ENCODE data around the gene PARVA.

The PARVA gene

DNA sequence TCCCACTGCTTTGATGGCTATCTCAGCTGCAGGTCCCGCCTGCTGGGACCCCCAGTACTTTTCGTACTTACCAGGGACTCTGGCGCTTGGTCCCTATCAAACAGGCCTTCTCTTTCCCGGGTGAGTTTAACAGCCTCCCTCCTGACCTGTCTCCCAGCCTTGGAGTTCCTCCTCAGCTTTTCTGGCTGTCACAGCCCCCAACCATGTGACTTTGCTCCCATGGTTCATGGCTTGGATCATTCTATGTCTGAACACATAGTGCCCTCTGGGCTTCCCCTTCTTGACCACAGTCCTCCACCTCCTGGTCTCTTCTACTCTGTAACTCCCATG is 56.9 kb downstream of the PARVA start:
- no peak for DNase-seq

DNA sequence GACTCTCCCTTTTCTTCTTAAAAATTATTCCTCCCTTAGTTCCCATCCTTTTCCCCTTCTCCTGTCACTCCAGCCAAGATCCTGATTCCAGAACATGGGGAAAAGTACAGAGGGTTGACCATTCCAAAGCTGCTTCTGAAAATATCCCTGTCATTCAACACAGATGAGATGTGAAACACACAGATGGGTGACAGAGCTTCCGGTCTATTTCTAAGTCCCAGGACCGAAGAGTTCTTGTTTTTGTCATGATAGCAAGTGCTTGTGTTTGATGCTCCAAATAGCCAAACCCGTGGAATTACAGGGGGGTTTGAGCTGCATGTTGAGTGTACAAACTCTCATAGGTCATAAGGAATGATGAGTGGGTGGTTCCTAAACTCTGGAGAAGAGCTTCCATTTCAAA is 57.9 kb downstream of the PARVA start:
- no peak for DNase-seq

DNA sequence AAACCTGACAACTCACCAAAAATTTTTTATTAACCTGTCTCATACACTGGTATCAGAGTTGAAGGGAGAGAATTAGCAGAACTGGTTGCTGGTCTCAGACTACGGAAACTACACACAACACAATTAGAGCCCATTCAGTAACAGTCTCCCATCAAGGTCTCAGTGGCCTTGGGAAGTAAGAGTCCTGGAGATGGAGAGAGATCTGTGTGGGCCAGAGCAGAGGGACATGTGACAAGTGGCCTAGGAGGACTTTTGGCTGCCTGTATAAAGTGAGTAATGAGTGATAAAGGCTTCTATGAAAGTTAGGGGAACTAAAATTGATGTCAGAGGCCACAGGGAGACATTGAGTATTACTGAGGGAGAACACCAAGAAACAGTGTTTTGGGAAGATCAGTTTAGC is 58.9 kb downstream of the PARVA start:
- DNase-seq: no peak

DNA sequence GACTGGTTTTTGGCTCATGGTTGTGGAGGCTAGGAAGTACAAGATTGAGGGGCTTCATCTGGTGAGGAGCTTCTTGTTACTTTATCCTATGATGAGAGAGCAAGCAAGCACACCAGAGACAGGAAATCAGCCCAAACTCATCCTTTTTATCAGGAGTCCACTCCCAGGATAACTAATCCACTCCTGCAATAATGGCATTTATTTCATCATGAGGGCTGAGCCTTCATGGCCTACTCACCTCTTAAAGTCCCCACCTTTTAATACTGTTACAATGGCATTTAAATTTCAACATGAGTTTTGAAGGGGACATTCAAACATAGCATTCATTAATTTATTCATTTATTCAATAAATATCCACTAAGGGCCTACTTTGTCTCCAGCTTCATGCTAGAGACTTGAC is 60.9 kb downstream of the PARVA start:
- DNase-seq: no peak

DNA sequence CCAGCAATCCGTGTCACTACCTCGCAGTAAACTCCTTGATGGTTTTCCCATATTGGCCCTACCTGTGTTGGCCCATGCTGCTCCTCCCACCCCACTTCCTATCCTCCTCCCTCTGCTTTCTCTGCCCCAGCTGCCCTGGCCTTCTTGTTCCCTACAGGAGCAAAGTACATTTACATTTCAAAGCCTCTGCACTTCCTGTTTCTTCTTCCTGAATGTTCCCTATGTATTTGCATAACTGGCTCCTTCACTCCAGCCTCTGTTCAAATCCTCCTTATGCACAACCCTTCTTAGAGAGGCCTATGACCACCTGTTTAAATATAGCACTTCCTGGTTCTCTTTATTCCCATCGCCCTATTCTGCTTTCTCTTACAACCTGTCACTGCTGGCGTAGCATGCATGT is 62.2 kb downstream of the PARVA start:
- DNase-seq: no peak

DNA sequence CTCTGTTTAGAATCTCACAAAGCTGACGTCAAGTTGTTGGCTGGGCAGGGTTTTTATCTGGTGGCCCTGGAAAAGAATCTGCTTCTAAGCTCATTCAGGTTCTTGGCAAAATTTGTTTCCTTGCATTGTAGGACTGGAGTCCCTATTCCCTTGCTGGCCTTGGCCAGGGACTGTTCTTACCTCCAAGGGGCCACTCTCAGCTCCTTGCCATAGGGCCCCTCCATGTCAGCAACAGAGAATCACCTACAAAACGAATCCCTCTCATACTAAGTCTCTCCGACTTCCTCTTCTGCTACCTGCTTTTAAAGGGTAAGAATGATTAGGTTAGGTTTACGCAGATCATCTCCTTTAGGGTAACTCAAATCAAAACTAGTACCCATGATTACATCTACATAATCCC is 63.2 kb downstream of the PARVA start:
- no peak for DNase-seq

DNA sequence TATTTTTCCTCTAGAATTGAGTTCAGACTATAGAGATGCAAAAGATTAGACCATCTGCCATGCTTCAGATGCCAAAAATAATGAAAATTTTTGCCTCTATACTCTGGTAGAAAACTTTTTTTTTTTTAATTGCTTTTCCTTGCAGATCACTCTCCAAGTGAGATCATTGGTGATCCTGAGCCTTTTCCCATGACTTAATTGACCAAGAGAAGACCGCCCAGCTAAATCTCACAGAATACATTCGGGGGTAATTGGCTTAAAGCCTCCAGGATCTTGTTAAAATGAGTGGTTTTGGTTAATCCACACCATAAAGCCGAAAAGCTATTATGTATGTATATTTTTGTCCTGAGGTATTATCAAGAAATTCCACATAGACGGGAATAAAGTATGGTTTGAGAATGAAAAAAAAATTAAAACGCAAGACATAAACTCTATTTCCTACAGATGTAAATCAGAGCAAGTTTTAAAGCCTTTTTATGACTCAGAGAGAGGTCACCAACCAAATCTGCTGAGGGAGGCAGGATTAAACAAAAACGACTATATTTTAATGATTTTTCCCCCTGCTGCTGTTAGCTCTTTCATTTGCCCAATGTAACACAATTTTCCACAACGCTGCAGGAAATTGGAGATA is 64.0 kb downstream of the PARVA start:
- DNase-seq: no peak

DNA sequence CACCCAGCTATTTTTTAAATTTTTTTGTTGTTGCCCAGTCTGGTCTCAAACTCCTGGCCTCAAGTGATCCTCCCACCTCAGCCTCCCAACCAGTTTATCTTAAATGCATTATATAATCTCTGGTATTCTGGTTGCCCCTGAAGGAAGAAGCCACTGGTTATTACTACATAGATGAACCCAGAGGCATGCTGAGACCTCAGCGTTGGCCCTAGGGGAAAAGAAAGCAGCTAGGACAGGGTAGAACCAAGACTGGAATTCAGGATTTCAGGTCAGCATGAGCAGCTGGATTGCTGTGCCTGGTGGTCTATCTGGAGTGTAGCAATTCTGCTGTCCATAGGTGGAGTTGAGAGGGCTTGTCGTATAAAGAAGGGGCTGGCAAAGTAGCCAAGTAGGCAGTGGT is 67.2 kb downstream of the PARVA start:
- no peak for DNase-seq

DNA sequence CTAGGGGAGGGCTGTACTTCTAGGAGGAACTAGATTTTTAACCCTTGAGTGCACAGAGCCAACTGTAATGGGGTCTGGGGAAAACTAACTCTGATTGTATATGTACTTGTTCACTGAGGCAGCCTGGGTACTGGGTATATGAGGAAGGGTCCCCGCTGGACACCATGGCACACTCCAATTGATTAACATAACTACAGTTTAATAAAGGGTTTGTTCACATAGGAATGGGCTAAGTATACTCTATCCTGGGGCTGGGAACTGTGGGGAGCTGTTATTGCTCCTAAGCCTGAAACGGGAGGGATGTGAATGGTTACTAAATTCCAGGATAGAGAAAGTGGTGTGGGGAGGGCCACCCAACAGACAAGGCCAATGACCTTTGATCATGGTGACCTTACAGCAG is 67.6 kb downstream of the PARVA start:
- DNase-seq: no peak

DNA sequence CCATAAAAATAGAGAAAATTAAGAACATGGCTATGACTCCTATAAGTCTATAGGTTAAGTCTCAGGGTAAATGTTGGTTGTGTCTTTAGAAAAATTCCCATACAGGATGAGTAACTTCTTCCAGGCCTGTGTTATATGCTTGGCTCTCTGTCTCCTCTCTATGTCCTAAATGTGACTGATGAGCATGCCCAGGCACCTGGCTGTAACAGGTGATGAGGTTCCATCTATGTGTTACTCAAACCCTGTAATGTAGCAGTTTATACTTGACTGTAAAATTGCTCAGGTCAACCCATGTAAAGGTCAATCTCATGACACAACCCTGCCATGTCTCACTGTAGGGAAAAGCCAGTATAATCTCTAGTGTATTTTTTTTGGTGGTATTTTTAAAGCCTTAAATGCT is 69.5 kb downstream of the PARVA start:
- no peak for DNase-seq

DNA sequence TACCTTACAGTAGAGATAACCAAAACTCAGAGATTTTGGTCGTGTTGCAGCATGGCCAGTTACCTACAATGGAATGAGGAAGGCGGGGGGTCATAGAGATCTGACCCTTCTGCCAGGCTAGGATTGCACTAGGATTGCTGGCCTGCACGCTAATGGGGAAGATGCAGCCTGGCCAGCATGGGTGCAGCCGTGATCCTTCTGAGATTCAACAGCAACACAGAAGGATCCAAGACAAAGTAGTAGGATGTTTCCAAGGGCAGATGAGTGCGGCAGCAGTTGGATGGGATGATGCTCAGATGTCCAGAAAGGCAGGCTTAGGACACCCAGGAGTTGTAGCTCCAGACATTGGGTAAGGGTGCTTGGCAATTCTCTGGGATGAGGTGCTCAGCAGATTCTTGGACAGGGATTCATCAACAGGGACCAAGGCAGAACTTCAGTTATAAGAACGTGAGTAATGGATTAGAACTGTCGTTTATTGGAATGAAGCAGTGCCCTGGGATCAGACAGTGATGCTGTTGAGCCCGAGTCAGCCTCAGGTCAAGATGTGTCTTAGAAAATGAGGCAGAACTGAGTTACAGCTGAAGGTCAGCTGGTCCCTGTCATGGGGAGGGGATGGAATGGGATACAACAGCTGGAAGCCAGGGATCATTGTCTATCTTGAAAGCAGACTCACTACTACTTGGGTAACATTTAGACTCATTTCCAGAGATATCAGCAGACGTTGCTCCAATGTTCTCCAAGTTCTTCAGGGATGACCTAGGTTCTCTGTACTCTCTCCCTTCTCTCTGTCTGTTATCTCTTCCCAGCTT is 71.0 kb downstream of the PARVA start:
- DNase-seq: no peak

DNA sequence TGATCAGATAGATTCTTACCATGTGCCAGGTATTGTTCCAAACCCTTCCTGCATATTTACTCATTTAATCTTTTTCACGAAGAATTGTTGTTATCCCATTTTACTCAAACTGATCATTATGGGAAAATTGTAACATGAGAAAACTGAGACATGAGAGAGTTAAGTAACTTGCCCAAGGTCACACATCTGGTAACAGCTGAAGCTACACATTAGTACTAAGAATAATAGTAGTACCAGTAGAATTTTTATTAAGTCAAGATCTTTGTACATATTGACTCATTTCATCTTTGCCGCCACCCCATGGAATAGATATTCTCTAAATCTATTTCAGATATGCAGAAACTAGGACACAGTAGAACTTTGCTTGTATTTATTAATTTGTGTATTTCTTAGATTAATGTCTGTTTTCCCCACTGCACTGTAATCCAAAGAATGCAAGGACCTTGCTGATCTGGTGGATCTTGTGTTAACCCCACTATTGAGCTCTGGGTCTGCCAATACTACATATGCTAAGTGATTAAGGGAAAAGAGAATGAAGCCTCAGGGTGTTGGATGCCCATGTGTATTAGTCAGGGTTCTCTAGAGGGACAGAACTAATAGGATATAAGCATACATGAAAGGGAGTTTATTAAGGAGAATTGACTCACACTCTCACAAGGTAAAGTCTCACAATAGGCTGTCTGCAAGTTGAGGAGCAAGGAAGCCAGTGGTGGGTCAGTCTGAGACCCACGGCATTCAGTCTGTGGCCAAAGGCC is 72.8 kb downstream of the PARVA start:
- no peak for DNase-seq

DNA sequence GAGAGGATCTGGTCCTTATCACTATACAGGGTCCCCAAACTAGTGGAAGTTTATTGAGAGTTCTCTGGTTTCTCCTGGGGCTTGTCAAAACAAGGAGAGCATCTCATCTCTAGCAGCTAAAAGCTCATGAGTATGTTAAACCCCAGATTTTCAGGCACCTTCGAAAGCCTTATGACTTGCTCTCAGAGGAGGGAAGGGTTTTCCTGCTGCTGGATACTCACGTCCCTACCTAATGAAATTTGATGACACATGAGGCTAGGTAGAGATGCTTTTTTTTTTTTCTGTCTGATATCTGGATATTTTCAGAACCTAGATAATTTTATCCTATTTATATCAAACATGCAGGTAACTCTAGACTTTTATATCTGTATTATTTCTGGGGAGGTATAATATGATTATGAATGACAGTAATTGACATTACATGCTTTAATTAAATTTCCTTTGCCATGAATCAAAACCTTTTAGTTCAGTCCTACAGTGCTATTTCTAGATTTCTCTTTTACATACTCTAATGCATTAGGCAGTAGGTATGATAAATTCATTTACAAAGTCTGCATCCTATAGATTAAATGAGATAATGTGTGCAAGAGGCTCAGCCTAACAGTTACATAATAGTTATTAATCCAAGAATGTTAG is 73.9 kb downstream of the PARVA start:
- DNase-seq: no peak

DNA sequence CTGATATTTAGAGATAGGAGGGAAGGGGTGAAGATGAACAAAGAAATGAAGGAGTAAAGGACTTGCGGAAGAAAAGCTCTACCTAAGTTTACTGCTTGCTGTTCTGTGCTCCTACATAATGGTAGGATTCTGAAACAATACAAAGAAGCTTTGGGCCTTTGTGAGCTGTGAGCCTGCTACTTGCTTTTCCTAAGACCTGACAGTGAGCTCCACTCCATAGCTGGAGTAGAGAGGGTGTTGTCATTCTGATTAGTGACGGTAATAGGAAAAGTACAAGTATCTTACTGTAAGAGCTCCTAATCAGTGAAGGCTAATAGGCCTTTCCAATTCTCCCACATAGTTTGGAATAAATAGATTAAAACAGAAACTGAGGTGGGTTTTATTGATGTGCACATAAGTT is 75.9 kb downstream of the PARVA start:
- DNase-seq: no peak

DNA sequence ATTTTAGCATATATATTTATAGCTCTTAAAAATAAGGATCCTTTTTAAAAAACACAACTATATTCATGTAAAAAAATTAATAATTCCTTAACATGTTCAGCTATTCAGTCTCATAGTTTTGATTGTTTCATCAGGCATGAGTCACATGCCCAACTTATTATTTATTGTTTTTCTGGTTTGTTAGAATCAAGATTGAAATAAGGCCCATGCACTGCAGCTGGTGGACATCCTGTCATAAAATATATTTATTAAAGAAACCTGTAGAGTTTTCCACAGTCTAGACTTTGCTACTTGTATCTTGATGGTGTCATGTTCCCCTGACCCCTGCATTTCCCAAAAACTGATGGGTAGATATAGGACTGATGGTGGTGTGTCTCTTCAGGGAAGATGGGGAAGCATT is 77.4 kb downstream of the PARVA start:
- no peak for DNase-seq

DNA sequence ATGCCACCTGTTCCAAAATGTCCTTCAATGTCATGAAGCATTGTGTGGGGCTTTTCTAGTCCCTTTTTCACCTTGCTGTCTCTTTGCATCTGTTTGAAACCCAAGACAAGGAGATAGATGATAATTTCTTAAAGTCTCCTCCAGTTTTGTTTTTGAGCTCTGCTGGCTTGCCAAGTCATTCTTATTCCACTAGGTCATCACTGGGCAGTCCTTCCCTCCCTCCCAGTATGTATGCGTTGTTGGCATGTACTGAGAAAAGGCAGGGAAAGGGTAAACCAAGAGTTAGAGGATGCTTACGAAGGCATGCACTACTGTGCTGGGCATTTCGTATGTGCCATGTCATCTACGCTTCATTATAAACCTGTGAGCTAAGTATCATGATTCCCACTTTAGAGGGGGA is 78.6 kb downstream of the PARVA start:
- DNase-seq: no peak

DNA sequence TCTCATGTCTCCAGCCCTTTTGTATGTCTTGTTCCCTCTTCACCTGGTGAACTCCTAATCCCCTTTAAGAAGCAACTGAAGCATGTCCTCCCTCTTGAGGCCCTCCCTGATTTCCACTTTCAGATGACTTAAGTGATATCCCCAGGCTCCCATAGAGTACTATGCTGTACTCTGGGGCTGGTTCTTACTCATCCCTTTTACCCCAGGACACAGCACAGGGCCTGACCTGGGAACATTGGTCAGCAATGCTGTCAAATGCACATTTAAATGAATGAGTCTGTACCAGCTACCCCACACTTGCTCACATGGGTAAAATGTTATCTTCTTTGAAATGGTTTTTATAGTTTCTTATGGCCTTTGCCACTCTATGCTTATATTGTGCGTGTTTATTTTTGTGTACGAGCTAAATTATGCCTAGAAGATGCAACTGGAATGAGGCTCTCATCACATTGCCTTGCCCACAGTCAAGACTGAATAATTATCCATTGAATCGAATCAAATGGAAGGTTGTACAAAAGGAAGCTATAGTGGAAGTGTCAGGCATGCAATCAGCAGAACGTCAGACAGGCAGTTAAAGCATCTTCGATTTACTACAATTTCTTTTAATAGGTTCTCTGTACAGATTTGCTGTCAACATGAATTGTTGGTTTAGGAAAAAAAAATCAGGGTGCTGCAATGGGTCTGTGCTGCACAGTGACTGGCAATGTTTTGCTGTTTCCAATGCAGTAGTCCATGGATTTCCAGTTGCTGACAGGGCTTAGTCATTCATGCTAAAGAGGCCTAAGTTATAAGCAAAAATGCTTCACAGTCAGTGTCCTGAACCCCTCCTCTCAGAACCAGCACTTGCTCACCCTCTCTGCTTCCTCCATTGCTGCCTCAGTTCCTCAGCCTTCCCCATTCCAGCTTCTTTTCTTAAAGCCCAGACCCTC is 79.5 kb downstream of the PARVA start:
- DNase-seq: no peak

DNA sequence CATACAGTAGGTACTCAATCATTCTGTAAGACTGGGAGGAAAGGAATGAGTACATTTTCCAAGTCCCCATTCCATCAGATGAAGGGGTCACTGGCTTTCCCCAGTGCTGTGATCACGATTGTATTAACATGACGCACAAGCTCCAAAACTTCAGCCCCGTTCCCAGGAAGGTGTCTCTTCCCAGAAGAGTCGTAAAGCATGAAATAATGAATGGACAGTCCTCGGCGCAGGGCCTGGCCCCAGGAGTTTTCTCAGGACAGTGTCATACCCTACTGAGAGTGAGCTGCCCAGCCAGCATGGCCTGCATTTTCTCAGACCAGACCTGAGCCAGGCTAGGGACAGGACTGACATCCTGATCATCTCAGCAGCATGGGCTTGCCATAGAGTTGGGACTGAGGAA is 80.7 kb downstream of the PARVA start:
- no peak for DNase-seq

DNA sequence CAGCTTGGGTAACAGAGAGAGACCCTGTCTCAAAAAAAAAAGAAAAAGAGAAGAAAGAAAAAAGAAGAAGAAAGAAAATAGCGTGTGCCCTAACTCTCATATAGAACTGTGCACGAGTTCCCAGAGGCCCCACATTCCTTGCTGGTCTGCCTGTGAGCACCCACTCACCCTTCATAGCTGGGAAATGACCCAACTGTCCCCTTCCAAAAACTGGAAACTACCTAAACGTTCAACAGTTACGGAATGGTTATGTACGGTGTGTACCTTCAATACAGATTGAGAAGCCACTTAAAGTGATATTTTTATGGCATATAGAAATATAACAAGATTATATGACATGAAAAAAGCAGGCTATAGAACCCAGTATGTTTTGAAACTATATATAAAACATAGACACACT is 82.0 kb downstream of the PARVA start:
- no peak for DNase-seq

DNA sequence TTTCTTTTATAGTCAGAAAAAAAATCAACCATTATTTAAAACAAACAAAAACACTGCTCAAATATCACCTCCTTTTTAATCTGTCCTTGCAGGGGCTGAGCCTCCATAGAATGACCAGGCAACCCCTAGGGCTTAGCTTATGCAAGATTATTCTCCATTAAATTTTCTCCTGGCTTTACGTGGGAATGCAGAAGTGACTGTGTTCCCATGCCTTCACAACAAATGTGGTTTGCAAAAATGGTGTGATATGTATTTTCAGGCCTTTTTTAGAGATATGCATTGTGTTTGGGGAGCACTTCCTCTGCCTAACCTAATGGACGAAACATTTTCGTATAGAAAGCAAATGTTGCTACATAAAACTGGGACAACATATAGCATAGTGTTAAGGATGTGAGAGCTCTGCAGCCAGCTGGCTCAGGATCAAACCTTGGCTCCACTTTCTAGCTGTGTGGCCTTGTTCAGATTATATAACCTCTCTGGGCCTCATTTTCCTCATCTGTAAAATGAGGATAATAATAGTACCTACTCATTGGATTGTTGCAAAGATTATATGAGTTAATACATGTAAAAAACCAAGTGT is 82.6 kb downstream of the PARVA start:
- no peak for DNase-seq

DNA sequence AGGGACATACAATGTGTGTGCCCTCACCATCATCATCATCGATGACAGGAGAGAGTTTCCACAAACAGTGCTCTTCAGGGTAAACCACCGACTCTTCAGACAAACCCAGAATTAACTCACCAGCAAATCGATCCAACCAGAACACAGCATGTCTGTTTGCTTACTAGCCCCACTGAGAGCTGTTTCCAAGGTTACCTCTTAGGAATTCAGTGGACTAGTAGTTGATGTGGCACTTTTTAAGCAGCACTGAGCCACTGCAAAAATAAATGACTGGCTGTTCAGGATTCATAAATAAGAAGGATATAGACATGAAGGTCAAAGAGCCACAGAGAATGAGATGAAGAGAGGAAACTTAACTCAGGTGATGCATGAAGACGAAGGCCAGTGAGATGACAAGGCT is 83.1 kb downstream of the PARVA start:
- no peak for DNase-seq

DNA sequence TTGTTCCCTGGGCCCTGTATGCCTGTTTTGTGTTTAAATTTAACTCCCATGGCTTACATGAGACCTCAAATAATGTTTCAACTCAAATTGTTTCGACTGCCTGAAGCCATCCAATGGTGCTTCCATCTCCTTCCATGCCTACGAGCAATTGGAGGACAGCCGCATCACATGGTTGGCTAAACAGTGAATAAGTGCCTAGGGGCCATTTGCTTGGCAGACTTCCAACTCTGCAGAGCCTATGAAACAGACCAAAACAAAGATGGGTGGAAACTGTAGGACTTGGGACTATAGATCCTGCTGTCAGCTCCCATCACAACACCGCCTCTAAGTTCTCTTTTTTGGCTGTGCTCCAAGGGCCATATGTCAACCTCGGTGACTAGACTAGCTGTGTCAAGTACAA is 84.1 kb downstream of the PARVA start:
- DNase-seq: no peak

All from activated CD8-positive, alpha-beta memory T cell treated with anti-CD3 and anti-CD28 coated beads, Interleukin-2, amount 50 U/mL, for 4 hours (primary cell).